Stimulated activated CD4-positive, alpha-beta T cell treated with anti-CD3 and anti-CD28 coated beads, Interleukin-4, amount 100 ng/mL, for 1 hour (primary cell): ENCODE data around the gene THOC7.

ENCODE experiments used
- DNase-seq: peaks from one replicate; pipeline ENCODE4 v3.0.0-alpha.2; 2020

THOC7 gene

DNA sequence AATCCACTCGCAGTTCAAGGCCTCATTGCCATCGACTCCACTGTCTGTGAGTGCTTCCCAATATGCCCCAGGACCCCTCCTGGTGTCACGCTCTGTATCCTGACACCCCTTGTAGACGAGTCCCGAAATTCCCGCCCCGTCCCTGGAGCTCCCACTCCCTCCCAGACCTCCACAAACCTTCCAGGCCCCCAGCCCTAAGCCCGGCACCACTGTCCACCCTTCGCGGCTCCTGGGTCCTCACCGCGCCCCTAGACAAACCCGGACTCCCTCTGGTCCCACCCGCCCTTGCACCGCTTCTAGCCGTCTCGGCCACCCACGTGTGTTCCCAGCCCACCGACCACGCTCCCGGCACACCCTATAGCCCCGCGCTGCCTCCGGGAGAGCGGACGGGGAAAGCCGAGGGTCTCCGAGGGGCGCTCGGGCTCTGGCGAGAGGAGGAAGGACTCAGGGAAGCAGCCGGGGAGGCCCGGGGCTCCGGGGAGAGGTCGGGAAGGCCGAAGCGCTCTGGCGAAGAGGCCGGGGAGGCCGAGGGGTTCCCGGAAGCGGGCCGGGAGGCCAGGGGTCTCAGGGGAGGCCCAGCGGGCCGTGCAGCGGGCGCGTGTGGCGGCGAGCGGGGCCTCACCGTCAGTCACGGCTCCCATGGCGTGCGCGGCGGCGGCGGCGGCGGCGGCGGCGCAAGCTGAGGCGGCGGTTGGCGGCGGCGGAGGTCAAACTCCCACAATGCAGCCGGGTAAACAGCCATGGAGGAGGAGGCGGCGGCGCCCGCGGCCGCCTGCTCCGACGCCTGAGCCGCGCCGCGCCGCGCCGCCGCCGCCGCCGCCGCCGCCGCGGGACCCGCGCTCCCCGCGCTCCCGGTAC, at the start of gene THOC7, which contains the start of gene ATXN7:
TSS of gene THOC7 (minus strand) at position 656 of the 858 bp plus-strand sequence. CDS start at position 641, 15 bp downstream.
TSS of gene ATXN7 (plus strand) at position 718 of the 858 bp plus-strand sequence. CDS start 48,732 bp downstream, outside the sequence.
- peak; percentile 73 for DNase-seq

DNA sequence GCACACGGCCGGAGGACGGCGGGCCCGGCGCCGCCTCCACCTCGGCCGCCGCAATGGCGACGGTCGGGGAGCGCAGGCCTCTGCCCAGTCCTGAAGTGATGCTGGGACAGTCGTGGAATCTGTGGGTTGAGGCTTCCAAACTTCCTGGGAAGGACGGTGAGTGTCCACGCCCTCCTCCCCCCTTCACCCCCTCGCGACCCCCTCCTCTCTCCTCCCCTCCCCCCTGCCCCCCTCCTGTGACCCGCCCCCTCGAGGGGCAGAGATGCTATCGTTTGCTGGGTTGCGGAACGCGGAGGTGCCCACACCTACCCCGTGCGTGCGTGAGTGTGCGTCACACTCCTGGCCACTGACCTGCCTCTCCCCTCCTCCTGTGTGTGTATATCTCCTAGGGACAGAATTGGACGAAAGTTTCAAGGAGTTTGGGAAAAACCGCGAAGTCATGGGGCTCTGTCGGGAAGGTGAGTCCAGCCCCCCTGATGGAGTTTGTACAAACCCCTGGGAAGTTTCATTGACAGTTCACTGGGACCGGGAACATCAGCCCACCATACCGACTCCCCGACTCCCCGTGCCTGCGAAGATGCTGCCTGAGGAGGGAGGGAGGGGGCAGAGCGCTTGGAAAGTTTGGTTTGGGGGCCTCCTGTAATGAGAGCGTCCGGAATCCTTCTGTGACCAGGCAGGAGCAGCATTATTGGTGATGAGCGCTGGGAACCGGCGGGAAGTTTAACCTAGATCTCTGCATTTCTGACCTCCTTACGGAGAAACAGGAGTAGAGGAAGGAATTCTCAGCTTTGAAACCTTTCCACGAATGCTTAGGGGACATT, 49.4 kb upstream of the THOC7 start:
- peak; percentile 48 for DNase-seq

DNA sequence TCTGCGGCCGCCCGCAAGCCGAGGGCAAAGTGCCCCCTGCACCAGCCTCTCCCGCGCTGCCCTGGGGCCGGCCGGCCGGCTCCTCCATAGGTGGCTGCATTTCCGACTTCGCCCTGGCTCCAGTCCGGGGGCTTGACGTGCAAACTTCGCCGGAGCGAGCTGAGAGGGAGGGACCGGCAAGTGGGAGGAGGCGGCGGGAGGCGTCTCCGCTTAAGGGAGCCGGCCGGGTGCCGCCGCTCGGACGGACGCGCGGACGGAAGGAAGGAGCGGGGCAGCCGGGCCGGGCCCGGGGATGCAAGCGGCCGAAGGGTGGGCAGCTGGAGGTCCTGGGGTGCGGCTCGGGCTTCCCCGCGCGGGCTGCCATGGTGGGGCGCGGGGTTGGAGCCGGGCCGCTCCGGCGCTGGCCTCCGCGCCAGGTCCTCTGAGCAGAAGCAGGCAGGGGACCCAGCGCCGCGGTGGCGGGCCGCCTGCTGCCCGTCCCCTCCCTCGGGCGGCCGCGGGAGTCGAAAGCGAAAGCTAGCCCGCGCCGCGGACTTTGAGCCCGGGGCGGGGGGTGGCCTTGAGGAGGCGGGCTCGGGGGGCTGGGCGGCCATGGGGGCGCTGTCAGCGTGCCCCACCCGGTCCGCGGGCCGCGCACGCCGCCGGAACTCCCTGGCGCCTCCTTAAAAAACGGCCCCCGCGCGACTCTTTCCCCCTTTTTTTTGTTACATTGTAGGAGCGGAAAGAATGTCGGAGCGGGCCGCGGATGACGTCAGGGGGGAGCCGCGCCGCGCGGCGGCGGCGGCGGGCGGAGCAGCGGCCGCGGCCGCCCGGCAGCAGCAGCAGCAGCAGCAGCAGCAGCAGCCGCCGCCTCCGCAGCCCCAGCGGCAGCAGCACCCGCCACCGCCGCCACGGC, 48.5 kb upstream of the THOC7 start, which contains the start of gene SCAANT1:
TSS of gene SCAANT1 (minus strand) at position 511 of the 895 bp plus-strand sequence.
- DNase-seq, result peak; percentile 82

DNA sequence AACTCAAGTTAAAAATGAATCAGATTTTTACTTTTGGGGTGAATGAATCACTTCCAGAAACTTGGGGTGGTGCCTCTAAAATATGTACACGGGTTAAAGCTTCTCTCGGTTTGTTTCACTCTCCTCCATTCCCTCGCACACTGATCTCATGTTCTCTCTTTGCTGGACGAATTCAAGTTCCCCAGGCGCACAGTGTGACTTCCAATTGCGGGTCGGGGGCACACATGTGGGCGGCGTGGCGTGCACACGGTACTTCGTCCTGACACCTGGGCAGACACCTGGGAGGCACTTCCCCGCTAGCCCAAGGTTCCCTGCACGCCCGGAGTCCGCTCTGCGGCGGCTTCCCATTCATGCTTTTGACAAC, 47.9 kb upstream of the THOC7 start:
- DNase-seq, result no peak

DNA sequence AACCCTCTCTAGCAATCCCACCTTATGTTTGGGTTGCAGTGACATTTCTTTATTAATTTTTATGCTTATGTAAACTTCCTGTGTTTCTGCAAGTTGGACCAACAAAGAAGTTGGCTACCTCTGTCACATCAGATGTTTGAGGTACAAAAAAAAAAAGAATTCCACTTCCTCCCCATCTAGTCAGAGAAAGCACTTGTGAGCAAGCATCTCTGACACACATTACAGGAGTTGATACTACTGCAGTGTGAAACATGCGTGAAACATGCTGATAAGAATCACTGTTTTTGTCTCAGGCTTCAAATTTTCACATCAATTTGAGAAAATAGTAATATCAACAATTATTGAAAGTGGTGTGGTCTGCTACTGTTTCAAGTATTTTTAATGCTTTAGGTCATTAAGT, 47.3 kb upstream of the THOC7 start:
- DNase-seq, result no peak

DNA sequence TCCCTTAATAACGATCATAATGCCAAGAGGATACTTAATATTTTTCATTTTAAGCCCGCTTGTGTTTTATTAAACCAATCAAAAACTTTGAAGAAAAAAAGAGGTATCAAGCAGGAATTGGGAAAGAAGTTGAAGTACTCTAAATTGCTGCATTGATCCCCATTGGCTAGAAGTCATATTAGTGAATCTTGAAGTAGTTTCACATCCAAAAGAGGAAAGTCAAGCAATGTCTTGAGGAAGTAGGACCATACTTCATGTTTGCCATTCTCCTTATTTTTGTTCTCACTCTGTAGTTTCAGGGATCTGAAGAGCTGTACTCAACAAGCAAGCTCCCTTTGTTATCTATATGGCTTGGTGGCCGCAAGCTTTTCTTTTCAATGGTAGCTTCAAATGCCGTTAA, 46.4 kb upstream of the THOC7 start:
- no peak for DNase-seq

DNA sequence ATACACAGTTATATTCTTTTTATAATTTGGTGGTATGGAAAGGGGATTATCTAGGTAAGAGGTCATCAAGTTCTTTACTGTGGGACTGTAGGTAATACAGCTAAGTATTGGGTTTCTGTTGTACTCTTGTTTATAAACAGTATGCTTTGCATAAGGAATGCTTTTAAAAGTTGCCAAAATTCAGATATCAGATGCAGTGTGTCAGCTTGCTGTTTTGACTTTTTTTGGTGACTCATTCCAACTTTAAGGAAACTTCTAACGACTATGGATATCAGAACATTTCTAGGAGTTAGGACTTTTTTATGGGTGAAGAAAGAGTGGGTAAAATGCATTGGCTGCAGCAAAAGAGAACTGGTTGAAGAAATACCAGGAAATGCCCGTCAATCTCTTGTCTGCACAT, 45.8 kb upstream of the THOC7 start:
- no peak for DNase-seq

DNA sequence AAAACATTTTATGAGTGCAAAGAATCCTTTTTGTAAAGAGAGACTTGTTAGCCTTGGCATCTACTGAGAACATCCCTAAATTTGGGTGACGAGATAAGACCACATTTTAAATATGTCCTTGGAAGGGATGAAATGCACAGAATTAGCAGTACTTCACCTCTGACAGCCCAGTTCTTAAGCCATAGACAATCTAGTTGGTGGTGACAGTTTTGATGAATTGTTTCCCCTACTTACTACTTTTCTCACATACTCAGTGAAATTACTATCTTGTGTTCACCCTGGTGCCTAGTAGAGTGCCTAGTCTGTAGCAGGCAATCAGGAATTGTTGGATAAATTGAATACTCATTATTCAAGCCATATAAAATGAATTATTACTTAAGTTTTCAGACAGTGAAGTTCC, 45.2 kb upstream of the THOC7 start:
- DNase-seq, result no peak

DNA sequence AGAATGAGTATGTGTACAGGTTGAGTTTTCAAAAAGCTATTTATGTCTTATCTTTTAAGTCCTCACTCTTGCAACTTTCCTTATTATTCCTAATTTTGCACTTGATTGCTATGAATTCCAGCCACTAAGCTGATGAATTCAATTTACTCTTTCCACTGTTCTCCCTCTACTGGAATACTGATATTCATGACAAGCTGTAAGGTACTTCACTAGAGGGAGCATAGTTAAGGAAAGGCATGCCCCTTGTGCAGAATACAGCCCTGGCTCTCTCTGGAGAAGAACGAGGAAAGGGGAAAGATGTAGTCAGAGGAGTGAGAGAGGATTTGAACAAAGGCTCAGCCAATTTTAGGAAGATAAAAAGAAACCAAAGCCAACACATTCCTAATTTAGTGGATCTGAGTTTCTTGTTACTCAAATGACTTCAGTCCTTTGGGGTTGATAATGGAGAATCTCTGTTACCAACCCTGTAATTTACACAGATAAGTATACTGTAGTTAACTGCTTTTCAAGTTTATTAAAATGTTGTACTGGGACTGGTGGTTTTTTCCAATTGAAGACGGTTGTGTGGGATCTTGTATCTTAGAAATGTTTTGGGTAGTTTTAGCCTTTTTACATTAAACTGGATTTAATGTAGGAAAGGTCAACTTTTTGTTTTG, 44.6 kb upstream of the THOC7 start:
- no peak for DNase-seq

DNA sequence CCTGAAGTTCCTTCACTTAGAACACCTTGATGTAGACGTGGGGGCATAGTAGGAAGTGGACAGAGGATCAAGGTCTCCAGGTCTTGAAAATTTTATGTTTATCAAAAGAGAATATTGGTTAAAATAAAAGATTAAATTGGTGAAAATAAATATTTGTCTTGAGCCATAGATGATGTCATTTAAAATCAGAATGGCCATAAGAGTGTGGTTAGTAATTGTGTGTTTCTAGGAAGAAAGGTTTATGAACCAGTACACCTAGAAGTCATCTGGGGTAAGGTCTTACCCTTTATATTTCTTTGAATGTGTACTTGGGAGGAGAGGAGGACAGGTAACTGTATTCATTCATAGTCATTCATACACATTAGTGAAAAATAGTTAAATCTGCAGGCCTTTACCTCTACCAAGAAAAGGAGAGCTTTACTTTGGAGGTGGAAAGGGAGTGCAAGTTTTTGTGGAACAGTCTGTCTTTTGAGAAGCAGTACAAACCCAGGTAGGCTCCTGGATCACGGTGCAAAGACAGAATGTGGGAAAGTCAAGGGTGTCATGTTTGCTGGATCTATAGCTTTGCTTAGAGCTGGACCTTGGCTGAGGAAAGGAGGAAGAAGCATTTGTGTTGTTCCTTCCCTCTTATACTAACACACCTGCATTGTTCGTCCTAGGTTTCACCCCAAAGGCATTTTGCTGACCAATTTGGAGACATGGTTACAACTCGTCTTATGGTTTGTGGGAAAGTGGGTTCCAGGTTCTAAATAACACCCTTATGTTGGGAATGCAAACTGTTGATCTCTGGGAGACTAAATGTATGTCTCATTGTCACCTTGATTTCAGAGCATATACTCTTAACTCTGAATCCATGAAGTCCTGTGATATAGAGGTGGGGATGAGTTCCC, 42.4 kb upstream of the THOC7 start:
- DNase-seq, result no peak

DNA sequence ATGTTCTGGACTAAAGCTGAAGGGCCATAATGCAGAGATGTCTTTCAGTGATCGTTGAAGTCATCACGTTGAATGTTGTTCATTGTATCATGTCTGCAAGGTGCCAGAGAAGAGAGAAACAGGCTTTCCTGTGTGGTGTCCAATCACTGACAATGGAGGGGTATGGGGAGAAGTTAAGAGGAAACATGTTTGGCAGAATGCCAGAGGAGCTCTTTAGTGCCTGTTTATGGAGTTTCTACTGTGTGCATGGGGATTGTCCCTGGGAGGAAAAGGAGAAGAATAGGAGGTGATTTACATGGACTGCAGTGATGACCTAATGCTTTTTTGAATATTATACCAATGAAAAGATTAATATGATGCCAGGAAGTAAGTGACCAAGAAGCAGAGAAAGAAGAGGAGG, 36.9 kb upstream of the THOC7 start:
- no peak for DNase-seq

DNA sequence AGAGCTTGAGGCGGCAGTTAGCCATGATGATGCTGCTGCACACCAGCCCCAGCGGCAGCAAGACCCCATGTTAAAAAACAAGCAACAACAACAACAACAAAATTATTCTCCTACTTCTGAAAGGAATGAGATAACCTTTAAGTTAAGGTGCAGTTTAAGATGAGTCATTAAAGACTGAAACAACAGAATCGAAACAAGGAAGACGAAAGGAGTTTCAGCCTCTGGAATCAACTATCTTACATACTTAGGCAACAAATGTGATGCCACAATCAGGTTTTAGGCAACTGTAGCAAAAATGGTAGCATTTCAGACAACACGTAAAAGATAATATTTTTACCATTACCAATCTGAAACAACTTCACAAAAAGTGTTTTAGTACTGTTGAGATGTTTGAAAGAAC, 36.4 kb upstream of the THOC7 start:
- no peak for DNase-seq

DNA sequence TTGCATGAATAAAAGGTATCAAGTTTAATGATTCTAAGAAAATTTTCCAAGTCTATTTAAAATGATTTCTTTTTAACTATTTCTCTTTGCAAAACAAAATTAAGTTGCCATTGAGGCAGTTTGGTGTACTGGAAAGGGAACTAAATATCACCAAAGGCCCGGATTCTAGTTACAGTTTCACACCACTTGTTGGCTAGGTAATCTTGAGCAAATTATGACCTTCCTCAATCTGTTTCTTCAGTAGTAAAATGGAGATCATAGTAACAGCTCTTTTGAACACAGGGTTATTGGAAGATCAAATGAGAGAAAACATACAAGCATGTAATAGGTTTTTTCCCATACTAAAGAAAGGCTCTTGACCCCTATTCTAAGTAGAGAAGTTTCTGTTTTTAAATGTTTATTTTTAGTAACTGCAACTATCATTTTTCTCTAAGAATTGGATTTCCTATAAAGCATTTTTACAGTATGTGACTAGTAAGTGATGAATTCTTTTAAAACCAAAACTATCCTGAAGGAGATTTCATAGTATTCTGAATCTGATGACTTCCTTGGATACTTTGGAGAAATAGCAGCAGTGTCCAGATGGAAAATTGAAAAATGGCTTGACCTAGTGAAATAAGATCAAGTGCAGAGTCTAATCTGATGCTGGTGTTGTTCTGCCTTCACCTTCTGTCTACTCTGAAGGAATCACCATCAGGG, 32.9 kb upstream of the THOC7 start:
- DNase-seq, result no peak

DNA sequence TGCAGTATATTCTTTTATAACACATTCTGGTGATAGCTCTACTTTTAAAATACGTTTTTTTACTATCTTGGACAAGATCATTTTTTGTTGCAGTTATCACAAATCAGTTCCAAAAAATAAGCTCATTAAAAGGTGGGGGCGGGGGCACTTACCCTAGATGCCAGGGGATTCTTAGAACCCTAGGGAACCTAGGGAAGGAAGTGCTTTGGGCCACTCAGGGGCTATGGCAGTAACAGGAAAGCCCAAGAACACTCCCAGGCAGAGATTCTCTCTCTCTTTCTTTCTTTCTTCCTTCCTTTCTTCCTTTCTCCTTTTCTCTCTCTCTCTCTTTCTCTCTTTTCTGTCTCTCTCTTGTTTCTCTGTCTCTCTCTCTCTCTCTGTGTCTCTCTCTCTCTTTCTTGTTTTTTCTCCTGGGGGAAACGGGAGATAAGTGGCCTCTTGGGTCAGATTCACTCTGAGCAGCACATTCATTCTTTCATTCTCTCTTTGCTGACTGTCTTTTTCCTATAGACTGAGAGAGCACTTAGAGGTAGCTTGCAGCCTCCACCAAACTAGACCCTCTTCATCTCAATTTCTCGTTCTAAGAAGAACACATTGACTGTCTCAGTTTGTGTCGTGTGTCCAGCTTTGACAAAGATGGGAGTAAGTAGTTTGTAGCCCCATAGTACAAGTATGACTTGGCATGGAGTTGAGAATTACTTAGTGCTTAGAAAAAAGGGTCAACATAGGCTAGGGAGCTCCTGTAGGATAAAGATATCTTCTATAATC, 32.0 kb upstream of the THOC7 start:
- no peak for DNase-seq

DNA sequence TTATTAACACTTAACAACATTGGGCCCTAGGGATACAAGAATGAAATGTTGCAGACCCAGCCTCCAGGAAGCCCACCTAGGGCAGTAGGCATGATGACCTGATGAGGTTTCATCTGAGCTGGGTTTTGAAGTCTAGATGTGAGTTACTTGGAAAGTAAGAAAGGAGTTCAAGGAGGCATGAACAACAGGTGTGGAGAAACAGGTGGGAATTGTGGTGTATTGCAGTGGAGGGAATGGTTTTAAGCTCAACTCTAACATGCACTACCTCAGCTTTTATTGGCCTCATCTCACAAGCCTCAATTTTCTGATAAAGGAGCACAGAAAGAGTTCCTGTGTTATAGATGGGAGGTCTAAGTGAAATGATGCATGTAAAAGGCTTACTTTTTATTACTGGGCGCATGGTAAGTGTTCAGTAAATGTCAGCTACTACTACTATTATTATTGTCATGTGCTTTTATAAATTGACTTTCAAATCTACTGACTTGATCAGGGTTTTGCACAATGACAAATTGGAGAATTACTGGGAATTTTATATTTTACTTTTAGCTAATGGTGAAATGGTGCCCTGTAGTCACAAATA, 29.3 kb upstream of the THOC7 start:
- no peak for DNase-seq

DNA sequence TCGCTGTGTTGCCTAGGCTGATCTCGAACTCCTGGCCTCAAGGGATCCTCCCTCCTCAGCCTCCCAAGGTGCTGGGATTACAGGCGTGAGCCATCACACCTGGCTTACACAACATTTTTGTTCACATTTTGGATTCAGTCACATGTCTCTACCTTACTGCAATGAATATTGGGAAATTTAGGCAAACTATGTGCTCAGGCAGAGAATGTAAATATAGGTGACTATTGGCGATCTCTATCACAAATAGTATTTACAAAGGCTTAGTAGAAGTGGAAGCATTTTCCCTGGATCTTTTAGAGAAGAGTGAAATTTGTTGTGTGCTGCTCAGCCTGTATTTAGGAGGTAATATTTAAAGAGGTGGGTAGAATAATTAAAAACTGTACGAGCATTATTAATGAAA, 27.9 kb upstream of the THOC7 start:
- DNase-seq, result no peak

DNA sequence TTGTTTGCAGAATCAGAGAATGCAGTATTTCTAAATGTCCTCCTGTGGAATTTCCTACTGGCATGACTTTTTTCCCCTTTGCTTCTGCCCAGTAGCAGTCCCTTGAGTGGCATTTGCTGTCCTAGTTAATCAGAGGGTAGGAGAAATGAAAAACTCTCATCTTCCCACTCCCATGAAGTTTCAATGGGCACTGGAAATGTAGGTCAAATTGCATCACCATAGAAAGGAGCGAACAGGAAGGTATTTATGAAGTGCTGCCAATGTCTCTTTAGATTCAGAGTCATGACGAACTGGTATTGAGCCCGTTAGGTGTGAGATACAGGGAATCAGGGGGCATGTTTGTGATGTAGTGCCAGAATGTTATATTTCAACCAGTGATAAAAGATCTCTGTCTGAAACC, 23.3 kb upstream of the THOC7 start:
- DNase-seq, result no peak

DNA sequence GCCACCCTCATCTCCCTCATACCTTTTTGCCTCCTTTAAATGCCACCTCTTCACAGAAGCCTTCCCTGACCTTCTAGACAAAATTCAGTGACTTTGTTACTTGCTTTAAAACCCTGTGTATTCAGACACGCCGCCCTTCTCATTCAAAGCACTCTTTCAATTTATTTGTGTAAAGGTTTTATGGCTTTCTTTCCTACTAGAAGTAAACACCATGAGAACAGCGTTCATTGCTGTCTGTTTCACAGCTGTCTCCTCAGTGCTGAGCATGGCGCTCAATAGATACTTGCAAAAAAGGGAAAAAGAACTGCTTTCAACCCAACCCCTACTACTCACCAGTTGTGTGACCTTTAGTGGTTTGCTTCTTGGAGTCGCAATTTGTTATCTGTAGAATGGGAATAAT, 17.0 kb upstream of the THOC7 start:
- no peak for DNase-seq

DNA sequence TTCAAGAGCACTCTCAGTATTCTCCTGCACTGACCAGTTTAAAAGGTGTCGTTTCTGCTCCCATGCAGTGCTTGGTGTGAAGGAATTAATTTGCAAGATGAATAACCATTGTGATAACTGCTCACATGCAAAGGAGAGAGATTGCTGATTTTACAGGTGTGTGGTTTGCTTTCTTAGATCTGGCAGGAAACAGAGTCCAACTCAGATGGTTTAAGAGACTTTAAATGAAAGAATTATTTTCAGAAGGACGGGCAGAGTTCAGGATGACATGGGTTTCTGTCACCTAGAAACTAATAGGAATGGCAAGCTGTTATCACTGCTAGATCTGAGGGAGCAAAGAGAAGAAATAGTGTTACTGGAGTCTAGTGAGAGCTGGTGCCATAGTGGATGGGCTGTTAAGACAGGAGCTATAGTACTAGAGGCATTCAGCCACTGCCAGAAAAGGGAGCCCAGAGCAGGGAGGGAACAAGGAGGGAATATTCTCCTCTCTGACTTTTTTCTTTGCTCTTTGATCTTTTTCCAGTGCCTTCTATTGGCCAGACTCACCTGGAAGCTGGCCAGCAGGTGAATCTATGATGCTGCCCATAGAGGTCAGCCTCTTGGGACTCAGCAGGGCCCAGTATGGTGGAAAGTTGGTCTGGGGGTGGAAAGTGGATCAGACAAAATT, 14.9 kb upstream of the THOC7 start:
- no peak for DNase-seq
